Karpas-422 (cell line): ENCODE results near the gene ESRRB. TPM values are rescaled to one million over a fixed set of nuclear protein-coding genes. Genes with fewer than 3 reads are reported as not detected.

Experiments used
- DNase-seq: peaks from one replicate; pipeline ENCODE4 v3.0.0-alpha.2; 2015
- H2AFZ ChIP-seq: fragments of 200-600 bp; sonication (generic); 2 replicates; pipeline ENCODE4 v1.6.1; 2014; ENCODE audit warnings: antibody characterized with exemption, low read length, mixed read lengths
- H3K27ac ChIP-seq: fragments of 200-600 bp; sonication (generic); 2 replicates; pipeline ENCODE4 v1.5.1; 2014; ENCODE audit warnings: mild to moderate bottlenecking, low read length, moderate library complexity
- H3K27me3 ChIP-seq: fragments of 200-600 bp; sonication (generic); 2 replicates; pipeline ENCODE4 v1.6.1; 2014; ENCODE audit warnings: low read length, mixed read lengths
- H3K36me3 ChIP-seq: fragments of 200-600 bp; sonication (generic); 2 replicates; pipeline ENCODE4 v1.6.1; 2014; ENCODE audit warnings: low read length, mixed read lengths; ENCODE audit not compliant: insufficient read depth
- H3K4me1 ChIP-seq: fragments of 200-600 bp; sonication (generic); 2 replicates; pipeline ENCODE4 v1.6.1; 2014; ENCODE audit warnings: mild to moderate bottlenecking, low read length, mixed read lengths
- H3K4me2 ChIP-seq: fragments of 200-600 bp; sonication (generic); 2 replicates; pipeline ENCODE4 v1.6.1; 2014; ENCODE audit warnings: low read length, low read depth, mild to moderate bottlenecking; ENCODE audit not compliant: poor library complexity, severe bottlenecking
- H3K4me3 ChIP-seq: fragments of 200-600 bp; sonication (generic); 2 replicates; pipeline ENCODE4 v1.5.1; 2014; ENCODE audit warnings: mild to moderate bottlenecking, antibody characterized with exemption, low read length, mixed read lengths
- H3K79me2 ChIP-seq: fragments of 200-600 bp; sonication (generic); 2 replicates; pipeline ENCODE4 v1.6.1; 2014; ENCODE audit warnings: mild to moderate bottlenecking, low read length, mixed read lengths
- H3K9ac ChIP-seq: fragments of 200-600 bp; sonication (generic); 2 replicates; pipeline ENCODE4 v1.6.0; 2014; ENCODE audit warnings: low read length
- H3K9me2 ChIP-seq: fragments of 200-600 bp; sonication (generic), shearing (Covaris generic); replicated peaks from 2 replicates; pipeline ENCODE4 v1.6.0; 2014; ENCODE audit warnings: mild to moderate bottlenecking, low read length, moderate library complexity; ENCODE audit not compliant: insufficient read depth
- H3K9me3 ChIP-seq: fragments of 300-700, 200-600 bp; sonication (generic); 2 replicates; pipeline ENCODE4 v1.6.1; 2014; ENCODE audit warnings: low read length, mixed read lengths
- H4K20me1 ChIP-seq: fragments of 200-600 bp; sonication (generic); 2 replicates; pipeline ENCODE4 v1.6.1; 2014; ENCODE audit warnings: mild to moderate bottlenecking, antibody characterized with exemption, low read length, low read depth; ENCODE audit not compliant: insufficient read depth
- total RNA-seq: library from RNA; depleted of rRNA; stranded (reverse); fragments of >200 nt; shearing (Covaris generic); gene quantifications from 2 replicates; pipeline ENCODE4 v1.2.3, GENCODE V29; 2014; ENCODE audit warnings: low replicate concordance

Gene ESRRB
- total RNA-seq, 1 experiment from 2014 or later, result not detected

DNA sequence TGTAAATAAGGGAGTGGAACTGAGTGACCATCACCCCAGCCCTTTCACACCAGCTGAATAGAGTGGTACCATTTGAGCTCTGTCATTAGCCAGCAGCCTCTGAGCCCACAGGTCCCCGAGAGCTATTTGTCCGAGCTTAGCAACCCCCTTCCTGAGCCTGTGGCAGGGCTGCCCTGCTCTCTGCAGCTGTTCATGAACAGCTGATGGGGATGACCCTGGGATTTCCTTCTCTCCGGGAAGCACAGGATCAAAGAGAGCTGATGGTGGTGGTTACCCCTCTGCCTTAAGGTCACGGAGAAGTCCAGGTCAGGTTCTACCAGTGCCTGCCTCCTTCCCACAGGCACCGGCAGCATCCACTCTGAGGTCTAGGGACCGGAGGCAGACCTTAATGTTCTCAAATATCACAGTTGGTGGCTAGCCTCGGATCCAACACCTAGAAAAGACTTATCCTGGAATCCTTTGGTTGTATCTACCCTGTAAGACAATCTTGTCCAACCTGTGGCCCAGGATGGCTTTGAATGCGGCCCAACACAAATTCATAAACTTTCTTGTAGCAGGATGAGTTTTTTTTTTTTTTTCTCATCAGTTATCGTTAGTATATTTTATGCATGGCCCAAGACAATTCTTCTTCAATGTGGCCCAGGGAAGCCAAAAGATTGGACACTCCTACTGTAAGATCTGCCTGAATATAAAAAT is 81.1 kb downstream of the ESRRB start:
- no peak overlapping the region for H3K4me3 ChIP-seq
- no peak overlapping the region for H2AFZ ChIP-seq
- H3K36me3 ChIP-seq, result no peaks in the 10 kb centered on the region

DNA sequence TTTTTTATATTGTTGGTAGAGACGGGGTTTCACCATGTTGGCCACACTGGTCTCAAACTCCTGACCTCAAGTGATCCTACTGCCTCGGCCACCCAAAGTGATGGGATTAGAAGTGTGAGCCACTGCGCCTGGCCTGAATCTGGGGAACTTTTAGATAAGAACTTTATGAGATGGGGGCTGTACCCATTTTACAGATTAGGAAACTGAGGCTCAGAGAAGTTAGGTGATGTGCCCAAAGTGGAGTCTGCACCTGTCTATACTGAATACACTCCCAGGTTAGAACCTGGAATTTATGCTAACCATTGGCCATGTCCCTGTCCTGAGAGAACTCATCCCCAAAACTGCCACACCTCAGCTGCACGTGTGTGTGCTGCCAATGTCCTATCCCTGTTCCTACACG is 81.9 kb downstream of the ESRRB start:
- no peak overlapping the region for H3K4me3 ChIP-seq

More for the DNA sequence above, 81.1 kb downstream of the ESRRB start:
- Histone ChIP-seq H3K4me1 (no peaks in the 10 kb centered on the region), H3K4me2 (no peak overlapping the region), H3K9me3 (no peaks in the 10 kb centered on the region), H3K9me2 (no peaks in the 10 kb centered on the region), H3K9ac (no peak overlapping the region), H3K27me3 (no peaks in the 10 kb centered on the region), H3K79me2 (no peaks in the 10 kb centered on the region), H4K20me1 (no peaks in the 10 kb centered on the region), H3K27ac (no peak overlapping the region)
- DNase-seq, result no peak

DNA sequence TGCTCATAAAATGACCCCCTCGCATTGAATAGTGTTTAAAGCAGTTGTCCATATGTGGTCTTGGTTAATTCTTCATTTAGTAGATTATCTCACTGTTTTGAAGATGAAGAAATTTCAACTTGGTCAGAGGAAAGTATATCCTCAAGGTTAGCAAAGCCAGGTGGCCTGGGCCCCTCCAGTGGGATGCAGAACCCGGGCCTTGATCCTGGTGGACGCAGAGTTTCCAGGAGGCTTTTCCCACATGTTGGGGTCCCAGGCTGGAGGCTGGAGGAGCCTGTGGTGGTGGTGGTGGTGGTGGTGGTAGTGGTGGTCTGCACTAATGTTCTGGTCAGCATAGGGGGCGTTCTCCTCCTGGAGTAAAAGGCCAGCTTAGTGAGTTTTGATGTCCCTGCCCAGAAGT is 85.9 kb downstream of the ESRRB start:
- Histone ChIP-seq H3K4me2 (no peak overlapping the region), H3K27ac (no peak overlapping the region), H4K20me1 (no peaks in the 10 kb centered on the region), H3K4me1 (no peaks in the 10 kb centered on the region), H3K9me2 (no peaks in the 10 kb centered on the region), H3K36me3 (no peaks in the 10 kb centered on the region), H3K9me3 (no peaks in the 10 kb centered on the region), H2AFZ (no peak overlapping the region), H3K4me3 (no peak overlapping the region), H3K79me2 (no peaks in the 10 kb centered on the region), H3K27me3 (no peaks in the 10 kb centered on the region), H3K9ac (no peak overlapping the region)
- no peak for DNase-seq

More for the DNA sequence above, 81.9 kb downstream of the ESRRB start:
- no peak overlapping the region for H3K27ac ChIP-seq
- H3K79me2 ChIP-seq, result no peaks in the 10 kb centered on the region
- no peaks in the 10 kb centered on the region for H3K4me1 ChIP-seq
- no peak for DNase-seq
- no peaks in the 10 kb centered on the region for H4K20me1 ChIP-seq
- no peak overlapping the region for H3K4me2 ChIP-seq
- no peaks in the 10 kb centered on the region for H3K9me2 ChIP-seq
- no peaks in the 10 kb centered on the region for H3K27me3 ChIP-seq
- no peaks in the 10 kb centered on the region for H3K36me3 ChIP-seq
- no peak overlapping the region for H2AFZ ChIP-seq
- no peaks in the 10 kb centered on the region for H3K9me3 ChIP-seq
- no peak overlapping the region for H3K9ac ChIP-seq

GRCh38 chr14:76462330-76462729 is 86.4 kb downstream of the ESRRB start:
- Histone ChIP-seq H3K9me3 (no peaks in the 10 kb centered on the region), H3K27ac (no peak overlapping the region), H3K4me2 (no peak overlapping the region), H3K4me3 (no peak overlapping the region), H3K79me2 (no peaks in the 10 kb centered on the region), H3K9me2 (no peaks in the 10 kb centered on the region), H2AFZ (no peak overlapping the region), H3K36me3 (no peaks in the 10 kb centered on the region), H3K27me3 (no peaks in the 10 kb centered on the region), H4K20me1 (no peaks in the 10 kb centered on the region), H3K4me1 (no peaks in the 10 kb centered on the region), H3K9ac (no peak overlapping the region)
- no peak for DNase-seq

- Histone ChIP-seq H3K4me2 (no peak overlapping the region), H2AFZ (no peak overlapping the region), H3K79me2 (no peaks in the 10 kb centered on the region), H3K27ac (no peak overlapping the region), H3K4me3 (no peak overlapping the region), H3K36me3 (no peaks in the 10 kb centered on the region), H3K4me1 (no peaks in the 10 kb centered on the region), H3K9me3 (no peaks in the 10 kb centered on the region), H4K20me1 (no peaks in the 10 kb centered on the region), H3K9ac (no peak overlapping the region), H3K27me3 (no peaks in the 10 kb centered on the region), H3K9me2 (no peaks in the 10 kb centered on the region)
- no peak for DNase-seq
Measured at GRCh38 chr14:76463105-76463504, 87.2 kb downstream of the ESRRB start.

GRCh38 chr14:76464856-76465255 is 88.9 kb downstream of the ESRRB start:
- Histone ChIP-seq H3K4me2 (no peak overlapping the region), H3K36me3 (no peaks in the 10 kb centered on the region), H3K9ac (no peak overlapping the region), H3K27ac (no peak overlapping the region), H3K79me2 (no peaks in the 10 kb centered on the region), H3K27me3 (no peaks in the 10 kb centered on the region), H3K4me1 (no peaks in the 10 kb centered on the region), H3K4me3 (no peak overlapping the region), H2AFZ (no peak overlapping the region), H3K9me2 (no peaks in the 10 kb centered on the region), H3K9me3 (no peaks in the 10 kb centered on the region), H4K20me1 (no peaks in the 10 kb centered on the region)
- no peak for DNase-seq

GRCh38 chr14:76465664-76466063 is 89.7 kb downstream of the ESRRB start:
- DNase-seq, result no peak
- no peak overlapping the region for H2AFZ ChIP-seq
- no peaks in the 10 kb centered on the region for H3K36me3 ChIP-seq

DNA sequence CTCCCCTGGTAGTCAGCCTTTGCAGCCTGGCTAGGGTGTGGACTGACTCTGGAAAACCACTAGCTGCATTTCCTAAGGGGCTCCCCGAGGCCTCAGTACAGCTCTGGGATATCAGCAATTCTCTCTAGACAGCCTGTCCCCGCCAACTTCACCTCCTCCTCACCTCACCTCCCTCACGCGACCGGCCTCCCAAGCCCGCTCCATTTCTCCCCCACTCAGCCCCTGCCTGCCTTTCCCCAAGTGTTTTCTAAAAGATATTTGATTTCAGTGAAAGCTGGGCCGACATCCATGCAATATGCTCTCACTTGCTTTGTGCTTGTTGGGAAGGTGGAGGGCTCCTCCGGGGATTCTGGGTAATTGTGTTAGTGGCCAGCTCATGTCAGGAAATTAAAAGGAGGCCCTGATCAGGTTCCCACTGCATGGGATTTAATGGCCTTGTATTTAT is 91.8 kb downstream of the ESRRB start:
- H3K4me2 ChIP-seq, result no peak overlapping the region
- no peaks in the 10 kb centered on the region for H3K27me3 ChIP-seq
- no peaks in the 10 kb centered on the region for H3K9me3 ChIP-seq
- no peak overlapping the region for H3K4me3 ChIP-seq
- H4K20me1 ChIP-seq, result no peaks in the 10 kb centered on the region
- H3K9me2 ChIP-seq, result no peaks in the 10 kb centered on the region
- no peaks in the 10 kb centered on the region for H3K79me2 ChIP-seq
- no peak overlapping the region for H3K27ac ChIP-seq
- H3K9ac ChIP-seq, result no peak overlapping the region
- DNase-seq, result no peak
- H3K36me3 ChIP-seq, result no peaks in the 10 kb centered on the region
- H3K4me1 ChIP-seq, result no peaks in the 10 kb centered on the region
- H2AFZ ChIP-seq, result no peak overlapping the region

More at GRCh38 chr14:76465664-76466063, 89.7 kb downstream of the ESRRB start:
- Histone ChIP-seq H3K27me3 (no peaks in the 10 kb centered on the region), H3K79me2 (no peaks in the 10 kb centered on the region), H3K9ac (no peak overlapping the region), H3K9me3 (no peaks in the 10 kb centered on the region), H3K4me2 (no peak overlapping the region), H4K20me1 (no peaks in the 10 kb centered on the region), H3K27ac (no peak overlapping the region), H3K4me3 (no peak overlapping the region), H3K4me1 (no peaks in the 10 kb centered on the region), H3K9me2 (no peaks in the 10 kb centered on the region)
